Renal pelvis (tissue), 12 donors: ENCODE measurements around the gene CALCR. TPM values are rescaled to one million over a fixed set of nuclear protein-coding genes. Genes with fewer than 3 reads are reported as not detected.
A peak's percentile ranks its signal among the peaks of the same experiment; 100 is the strongest.
"Not testable (repeated sequence)": the region's sequence is repeated elsewhere in the genome, so short reads cannot be mapped to it uniquely, and the experiment has no call there.

Experiments used
- DNase-seq: peaks from one replicate; pipeline ENCODE4 v3.0.0-alpha.2; 2013
- long read RNA-seq, 16 experiments: transcript quantifications; one replicate each; lab custom pipeline, GENCODE V29; 2026
- polyA plus RNA-seq, 3 donors: library from polyadenylated mRNA; unstranded; fragments of 120-200 nt; gene quantifications; one replicate each; pipeline ENCODE4 v1.2.1, GENCODE V29; 2013; ENCODE audit not compliant: insufficient read length in 3 of 3

CALCR gene
- polyA plus RNA-seq: under 1 TPM; 0.78 to 0.92 (median 0.88) TPM
- long read RNA-seq, donor 1: 0 reads
- long read RNA-seq, donor 2: 0 reads
- long read RNA-seq, donor 3: 0 reads
- long read RNA-seq, donor 4: 0 reads
- long read RNA-seq, donor 5: 0 reads
- long read RNA-seq, donor 6: 0 reads
- long read RNA-seq, donor 7: 0 reads
- long read RNA-seq, donor 8: 0 reads
- long read RNA-seq, donor 9: 0 reads
- long read RNA-seq, donor 10: 0 reads
- long read RNA-seq, donor 11: 0 reads
- long read RNA-seq, donor 12, partial matches to known transcripts: 0 of 1 reads
- long read RNA-seq, donor 12, other reads (novel, unspliced or antisense): 0 of 1 reads
- long read RNA-seq, donor 13: 0 reads
- long read RNA-seq, donor 14: 0 reads
- long read RNA-seq, donor 15: 0 reads
- long read RNA-seq, donor 16: 0 reads

DNA sequence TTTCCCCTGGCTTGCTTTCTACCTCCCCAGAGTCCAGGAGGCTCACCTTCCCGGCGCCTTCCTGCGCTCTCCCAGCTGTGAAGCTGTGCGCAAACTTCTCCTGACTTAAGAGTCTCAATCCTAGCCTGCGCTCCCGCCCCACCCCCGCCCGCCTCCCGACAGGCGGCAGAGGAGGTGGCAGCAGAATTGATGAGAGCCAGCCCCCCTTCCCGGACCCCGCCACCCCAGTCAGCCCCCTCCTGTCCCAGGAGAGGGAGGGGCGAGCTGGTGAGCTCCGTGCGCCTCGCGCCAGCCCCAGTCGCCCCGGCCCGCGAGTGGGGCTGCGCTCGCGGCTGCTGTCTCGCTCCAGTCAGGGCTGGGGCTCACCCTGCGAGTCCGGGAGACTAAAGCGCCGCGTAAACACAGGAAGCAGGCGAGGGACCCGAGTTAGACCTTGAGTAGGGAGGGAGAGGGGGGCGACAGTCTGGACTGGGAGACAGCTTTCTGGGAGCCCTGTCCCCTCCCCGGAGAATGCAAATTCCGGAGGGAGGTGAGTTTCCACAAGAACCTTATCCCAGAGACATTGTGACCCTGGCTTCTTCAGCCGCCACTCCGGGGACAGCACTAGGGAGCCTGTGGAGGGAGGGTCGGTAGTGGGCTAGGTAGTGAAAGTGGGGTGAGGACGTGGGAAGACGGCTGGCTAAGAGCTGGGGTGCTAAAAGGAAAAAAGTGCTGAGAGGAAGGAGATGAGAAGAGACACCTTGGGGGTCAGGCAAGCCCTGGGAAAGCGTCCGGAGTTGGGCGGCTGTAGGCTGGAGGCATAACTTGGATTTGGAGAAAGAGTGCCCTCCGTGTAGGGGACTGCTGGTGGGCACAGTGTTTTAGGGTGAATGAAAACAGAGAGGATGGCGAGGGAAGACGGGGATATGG, at the start of gene CALCR:
CALCR (minus strand) TSS at position 79 of the 909 bp plus-strand sequence. CDS start 87,743 bp downstream, outside the sequence.
- peak; percentile 20 for DNase-seq

DNA sequence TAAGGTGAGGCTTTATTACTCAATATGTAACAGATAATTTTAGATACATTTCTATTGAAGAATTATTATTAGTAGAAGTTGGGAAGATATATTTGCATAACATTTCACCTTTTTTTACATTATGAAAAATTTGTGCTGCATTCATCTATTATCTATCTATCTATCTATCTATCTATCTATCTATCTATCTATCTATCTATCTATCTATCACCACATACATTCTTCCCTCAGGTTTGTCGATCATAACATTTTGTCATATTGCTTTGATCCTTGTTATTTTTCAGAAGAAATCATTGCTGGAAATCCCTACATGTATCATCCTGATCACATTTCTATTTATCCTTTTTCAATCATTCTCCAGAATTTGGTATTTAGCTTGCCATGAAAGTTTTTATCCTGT, 49.3 kb upstream of the CALCR start:
- DNase-seq: no peak

DNA sequence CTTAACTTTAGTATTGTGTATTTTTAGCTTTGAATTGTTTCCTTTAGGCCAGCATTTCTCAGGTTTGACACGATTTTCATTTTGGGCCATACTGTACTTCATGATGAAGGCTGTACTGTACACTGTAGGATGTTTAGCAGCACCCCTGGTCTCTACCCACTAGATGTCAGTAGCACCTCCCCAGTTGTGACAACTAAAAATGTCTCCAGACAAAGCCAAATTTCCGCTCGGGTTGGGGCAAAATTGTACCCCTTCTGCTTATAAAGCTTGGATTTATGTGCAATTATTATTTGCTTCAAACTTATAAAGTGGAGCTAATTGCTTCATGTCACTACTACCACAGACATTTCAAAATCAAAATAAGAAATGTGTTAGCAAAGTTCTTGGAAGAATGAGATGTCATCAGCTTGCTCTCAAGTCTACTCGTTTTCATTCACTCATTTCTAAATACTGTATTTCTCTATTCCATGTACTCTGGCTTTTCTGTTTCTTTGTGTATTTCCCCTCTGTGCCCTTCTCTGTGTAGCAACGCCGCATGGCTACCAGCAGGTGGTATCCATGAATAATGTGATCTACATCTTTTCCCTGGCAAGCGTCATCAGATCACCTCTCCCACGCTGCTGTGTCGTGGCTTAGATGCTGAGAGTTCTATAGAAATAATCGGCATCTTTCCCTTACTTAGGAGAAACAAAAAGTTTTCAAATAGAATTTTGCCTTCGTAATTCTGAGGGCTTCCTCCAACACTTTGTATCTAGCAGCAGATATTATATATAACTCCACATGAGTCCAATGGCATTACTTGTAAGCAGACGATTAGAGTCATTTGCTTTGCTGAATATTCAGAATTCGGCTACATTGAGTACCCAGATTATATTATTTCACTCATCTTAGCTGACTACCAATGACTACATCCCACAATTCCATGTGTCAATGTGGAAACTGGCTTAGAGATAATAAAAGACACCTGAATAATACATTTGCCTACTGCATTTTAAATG, 47.8 kb upstream of the CALCR start:
- peak; percentile 4 for DNase-seq

DNA sequence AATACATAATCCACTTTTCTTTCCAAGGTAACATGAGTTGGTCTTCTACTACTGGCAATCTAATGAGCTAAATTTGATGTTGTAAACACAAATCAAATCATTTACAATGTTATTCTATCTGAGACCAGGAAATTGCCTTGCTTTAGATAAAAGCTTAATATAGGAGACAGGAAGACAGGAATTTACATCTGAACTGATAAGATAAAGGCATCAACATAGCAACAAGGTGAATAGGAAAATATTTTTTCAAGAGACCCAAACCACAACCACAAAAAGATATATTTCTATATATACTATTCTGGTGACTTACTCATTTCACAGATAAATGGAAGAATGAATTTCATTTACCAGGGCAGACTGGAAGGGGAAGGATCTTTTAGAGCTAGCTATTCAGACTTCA, 46.3 kb upstream of the CALCR start:
- no peak for DNase-seq

DNA sequence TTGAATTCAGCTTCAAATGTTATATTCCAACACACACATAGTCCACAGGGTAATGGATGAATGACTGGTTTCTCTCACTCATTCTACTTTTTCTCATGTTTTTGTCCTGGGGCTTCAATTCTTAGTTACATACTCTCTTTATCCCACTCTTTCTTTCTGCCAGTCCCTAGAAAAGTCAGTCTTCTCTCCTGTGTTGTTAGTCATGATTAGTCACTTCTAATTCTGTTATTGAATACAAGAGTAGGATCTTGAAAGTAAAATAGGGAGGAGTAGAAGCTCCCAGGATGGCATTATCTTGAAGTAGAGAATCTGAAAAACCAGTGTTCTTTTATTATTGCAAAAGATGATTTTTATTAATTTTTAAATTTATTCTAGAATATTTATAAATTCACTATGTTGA, 45.5 kb upstream of the CALCR start:
- no peak for DNase-seq

DNA sequence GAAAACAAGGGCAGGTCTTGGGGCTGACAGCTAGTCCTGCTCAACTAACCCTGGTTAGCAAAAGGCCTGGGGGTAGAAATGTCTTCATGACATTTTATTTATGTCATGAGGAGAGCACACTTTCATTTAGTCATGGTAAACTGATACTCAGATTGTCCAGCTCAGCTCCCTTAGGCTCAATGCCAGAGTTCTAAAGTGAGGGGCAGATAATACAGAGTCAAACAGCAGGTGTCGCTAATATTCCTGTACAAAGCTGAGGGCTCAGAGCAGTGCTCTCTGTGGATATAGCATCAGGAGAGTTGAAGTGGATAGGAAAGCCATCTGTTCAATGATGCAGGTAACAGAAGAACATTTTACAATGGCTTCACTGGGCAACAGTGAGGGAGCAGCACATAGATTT, 26.8 kb upstream of the CALCR start:
- DNase-seq: no peak

DNA sequence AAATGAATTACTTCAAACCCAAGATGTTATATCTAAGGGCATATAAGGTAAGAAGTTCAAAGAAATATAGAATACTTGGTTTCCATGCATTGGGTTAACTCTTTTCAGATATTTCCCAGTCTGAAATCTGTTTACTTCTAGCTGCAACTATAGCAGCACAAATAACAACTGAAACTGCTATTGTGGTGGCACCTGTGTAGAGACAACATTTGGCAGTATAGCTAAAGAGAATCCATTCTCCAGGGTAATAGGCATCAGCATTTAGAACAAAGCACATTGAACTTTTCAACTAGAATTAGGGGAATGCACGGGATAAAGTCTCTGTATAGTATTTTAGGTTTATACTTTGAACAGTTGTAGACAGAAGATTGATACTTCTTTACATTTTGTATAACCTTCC, 19.7 kb upstream of the CALCR start:
- DNase-seq: no peak

DNA sequence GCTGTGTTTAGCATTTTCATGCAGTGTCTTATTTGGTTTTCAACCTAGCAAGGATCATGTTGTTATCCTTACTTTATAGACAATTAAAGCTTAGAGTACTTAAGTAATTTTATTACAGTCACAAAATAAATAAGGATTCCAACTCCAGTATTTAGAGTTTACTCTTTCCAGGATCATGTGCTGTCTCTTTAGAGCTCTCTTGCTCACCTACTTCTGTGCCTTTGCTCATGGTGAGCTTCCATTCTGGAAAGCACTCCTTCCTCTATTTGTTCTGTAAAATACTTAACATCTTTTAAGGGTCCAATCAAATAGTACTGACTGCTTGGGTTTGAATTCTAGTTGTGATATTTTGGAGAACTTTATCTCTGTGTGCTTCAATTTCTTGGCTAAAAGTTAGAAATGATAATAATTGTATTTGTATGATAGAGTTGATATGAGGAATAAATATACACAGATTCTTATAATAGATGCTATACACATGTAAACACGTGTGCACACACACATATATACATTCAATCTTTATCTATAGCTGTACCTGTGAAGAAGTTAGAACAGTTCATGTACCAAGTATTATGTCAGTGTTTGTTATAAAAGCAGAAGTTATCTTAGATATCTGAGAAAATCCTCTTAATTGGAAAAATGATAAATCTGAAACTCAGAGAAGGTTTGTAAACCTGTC, 18.2 kb upstream of the CALCR start:
- DNase-seq: no peak

DNA sequence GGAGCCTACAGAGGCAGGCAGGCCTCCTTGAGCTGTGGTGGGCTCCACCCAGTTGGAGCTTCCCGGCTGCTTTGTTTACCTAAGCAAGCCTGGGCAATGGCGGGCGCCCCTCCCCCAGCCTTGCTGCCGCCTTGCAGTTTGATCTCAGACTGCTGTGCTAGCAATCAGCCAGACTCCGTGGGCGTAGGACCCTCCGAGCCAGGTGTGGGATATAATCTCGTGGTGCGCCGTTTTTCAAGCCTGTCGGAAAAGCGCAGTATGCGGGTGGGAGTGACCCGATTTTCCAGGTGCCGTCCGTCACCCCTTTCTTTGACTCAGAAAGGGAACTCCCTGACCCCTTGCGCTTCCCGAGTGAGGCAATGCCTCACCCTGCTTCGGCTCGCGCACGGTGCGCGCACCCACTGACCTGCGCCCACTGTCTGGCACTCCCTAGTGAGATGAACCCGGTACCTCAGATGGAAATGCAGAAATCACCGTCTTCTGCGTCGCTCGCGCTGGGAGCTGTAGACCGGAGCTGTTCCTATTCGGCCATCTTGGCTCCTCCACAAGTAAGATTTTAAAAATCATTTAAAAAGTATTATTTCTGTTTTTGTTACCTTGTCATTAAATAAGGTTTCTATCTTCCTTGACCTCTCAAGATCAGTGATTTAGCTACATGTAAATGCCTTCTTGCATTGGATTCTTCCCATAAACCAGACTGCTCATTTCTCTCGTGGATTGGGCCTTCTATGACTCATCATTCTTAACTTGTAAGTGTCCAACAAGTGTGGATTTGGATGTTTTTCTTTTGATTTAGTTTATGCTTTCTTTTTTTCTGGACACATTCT, 16.9 kb upstream of the CALCR start:
- DNase-seq: not testable (repeated sequence)

DNA sequence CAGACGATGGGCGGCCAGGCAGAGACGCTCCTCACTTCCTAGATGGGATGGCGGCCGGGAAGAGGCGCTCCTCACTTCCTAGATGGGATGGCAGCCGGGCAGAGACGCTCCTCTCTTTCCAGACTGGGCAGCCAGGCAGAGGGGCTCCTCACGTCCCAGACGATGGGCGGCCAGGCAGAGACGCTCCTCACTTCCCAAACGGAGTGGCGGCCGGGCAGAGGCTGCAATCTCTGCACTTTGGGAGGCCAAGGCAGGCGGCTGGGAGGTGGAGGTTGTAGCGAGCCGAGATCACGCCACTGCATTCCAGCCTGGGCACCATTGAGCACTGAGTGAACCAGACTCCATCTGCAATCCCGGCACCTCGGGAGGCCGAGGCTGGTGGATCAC, 11.9 kb upstream of the CALCR start:
- not testable (repeated sequence) for DNase-seq

DNA sequence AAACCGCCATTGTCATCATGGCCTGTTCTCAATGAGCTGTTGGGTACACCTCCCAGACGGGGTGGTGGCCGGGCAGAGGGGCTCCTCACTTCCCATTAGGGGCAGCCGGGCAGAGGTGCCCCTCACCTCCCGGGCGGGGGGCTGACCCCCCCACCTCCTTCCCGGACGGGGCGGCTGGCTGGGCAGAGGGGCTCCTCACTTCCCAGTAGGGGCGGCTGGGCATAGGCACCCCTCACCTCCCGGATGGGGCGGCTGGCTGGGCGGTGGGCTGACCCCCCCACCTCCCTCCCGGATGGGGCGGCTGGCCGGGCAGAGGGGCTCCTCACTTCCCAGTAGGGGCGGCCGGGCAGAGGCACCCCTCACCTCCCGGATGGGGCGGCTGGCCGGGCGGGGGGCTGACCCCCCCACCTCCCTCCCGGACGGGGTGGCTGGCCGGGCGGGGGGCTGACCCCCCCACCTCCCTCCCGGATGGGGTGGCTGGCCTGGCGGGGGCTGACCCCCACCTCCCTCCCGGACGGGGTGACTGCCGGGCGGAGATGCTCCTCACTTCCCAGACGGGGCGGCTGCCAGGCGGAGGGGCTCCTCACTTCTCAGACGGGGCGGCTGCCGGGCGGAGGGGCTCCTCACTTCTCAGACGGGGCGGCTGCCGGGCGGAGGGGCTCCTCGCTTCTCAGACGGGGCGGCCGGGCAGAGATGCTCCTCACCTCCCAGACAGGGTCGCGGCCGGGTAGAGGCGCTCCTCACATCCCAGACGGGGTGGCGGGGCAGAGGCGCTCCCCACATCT, 11.4 kb upstream of the CALCR start:
- DNase-seq: not testable (repeated sequence)

DNA sequence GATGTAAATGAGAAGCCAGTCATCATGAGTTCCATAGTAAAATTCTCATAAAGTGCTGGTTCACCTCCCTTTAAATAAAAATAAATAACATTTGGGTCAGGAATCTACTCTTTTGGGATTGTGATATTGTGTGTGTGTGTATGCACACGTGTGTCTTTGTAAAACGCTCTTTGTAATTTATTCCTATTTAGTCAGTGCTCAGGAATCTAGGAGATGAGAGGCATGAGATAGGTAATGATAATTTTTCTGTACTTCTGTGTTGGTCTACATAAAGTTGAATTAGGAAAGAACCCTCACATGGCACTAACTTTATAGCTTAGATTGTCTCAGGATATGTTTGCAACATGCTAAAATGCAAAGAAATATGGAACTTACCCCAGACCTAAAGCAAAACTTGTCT, 4.9 kb upstream of the CALCR start:
- DNase-seq: no peak

DNA sequence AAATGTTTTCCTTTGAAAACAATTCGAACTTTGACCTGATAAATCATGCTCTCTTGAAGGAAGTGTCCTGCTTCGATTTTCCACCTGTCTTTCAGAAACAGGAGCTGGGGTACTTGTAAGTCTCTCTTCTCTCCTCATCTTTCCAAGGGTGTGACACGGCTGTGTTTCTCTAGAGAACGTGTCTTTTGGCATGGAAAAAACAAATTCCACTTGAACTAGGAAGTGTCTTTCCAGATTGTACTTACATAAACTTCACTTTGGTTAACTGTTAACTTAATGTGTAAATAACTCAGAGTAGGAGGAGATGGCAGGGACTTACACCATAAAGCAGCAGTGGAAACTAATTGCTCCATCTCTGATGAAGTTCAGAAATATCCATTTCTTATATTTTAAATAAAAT, 4.2 kb upstream of the CALCR start:
- DNase-seq: no peak

DNA sequence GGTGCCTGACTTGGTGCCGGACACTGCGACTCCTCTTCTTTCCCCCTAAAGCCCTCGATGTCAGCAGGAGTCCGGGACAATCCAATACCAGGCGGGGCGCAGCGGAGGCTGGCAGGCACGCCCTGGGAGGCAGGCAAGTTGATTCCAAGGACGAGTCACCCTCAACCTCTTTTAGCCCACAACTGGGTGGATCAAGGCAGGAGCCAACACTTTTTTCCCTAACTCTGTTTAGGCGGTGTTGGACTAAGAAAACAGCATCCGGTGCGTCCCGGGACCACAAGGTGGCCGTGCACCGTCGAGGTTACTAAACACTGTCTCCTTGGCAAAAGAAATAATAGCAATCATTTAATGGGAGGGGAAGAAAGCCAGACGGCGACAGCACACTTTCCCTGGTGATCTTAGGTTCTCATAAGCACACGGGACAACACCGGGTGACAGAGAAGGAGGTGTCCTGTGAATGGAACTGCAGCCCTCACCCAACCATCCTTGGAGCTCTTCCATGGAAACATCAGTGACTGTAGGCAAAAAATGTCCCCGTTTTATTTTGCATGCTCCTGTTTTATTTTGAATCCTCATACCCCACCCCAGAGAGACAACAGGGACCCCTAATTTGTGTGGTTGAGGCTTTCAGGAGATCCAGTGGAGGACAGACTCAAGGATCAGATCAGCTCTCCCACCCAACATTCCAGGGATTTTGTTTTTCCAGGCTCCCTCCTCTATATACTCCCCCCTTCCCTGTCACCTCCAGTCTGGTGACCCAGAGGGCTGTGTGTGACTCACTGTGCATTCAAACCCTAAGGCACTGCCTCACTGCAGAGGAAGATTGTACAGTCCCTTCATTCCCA, 1.3 kb upstream of the CALCR start:
- DNase-seq: no peak

DNA sequence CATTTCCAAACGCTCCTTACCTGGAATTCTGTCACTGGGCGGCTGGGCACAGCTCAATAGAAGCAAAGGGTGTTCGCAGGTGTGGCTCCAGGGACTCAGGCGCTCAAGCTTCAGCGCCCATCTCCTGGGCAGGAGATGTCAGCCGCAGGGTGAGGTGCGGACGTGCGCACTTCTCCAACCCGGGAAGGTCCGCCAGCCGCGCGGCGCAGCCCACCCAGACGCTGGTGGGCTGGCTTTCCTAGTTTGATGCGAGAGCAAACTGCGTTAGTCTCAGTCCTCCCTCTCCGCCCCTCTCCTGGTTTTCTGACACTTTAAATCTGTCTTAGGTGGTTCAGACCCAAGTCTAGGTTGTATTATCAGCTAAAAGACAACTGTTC, 267 bp downstream of the CALCR start:
- no peak for DNase-seq

DNA sequence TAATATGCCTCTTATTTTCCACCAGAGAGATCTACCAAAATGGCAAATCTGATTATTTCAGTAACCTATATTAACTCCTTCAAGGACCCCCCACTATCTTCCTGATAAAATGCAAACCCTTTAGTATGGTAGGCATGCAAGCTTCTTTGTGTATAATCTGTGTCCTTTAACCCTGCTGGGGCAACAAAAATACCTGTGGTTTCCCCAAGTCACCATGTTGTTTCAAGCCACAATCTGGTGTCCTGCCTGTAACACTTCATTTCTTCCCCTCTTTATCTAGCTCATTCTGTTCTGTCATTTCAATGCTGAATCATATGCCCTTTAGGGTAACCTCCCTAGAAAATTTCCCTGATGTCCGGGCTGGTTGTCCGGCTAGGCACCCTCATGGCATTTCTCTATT, 5.3 kb downstream of the CALCR start:
- no peak for DNase-seq

DNA sequence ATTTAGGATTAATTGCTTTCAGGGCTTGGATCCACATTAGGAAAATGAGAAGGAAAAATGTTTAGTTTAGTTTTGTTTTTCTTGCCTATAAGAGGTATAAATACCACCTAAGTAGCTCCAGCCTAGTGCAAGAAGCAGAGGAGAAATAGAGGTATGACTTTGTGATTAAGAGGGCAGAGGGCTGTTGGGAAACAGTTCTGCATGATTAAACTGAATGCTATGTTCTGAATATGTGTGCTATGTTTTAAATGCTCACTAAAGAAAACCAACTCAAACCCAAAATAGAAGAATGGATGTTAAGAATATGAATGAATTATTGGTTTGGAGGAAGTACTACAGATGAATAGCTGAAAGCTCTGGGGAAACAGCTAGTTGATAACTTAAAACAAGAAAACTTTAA, 7.6 kb downstream of the CALCR start:
- no peak for DNase-seq

DNA sequence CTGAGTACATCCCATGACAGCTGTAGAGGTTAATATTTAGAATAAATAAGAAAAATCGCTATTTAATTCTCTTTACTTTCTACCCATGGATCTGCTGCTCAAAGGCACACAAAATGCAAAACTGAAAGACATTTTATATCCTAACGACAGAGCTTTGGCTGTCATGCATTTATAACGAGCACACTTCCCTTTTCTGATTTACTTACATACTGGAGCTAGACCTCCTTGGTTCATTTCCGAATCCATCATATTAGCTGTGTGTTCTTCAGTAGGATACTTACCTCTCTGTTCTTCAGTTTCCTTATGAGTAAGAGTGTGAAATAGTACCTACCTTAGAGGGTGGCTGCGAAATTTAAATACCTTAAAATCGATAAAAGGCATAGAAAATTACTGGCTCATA, 10.9 kb downstream of the CALCR start:
- DNase-seq: no peak
